Measurements from ENCODE around the gene FUBP1. TPM values are rescaled to one million over a fixed set of nuclear protein-coding genes. Genes with fewer than 3 reads are reported as not detected.
A peak's percentile ranks its signal among the peaks of the same experiment; 100 is the strongest.

Gene FUBP1
- polyA plus RNA-seq, 1 of the 3 experiments (the other 2 are of a cell fraction): 64.1 TPM

GRCh38 chr1:77975907-77976306 is 3.0 kb downstream of the FUBP1 start:
- H3K4me3 ChIP-seq (ENCODE audit: low read depth in 2 of 2, low read length in 1 of 2): peak overlapping the region; percentile 88 to 91; a peak in 3 of 4 replicates
- TF ChIP-seq GABPA (IDR thresholded peaks at IDR 0.05; ENCODE audit: low read depth): no peak
- TF ChIP-seq POLR2AphosphoS5 (IDR thresholded peaks at IDR 0.05; ENCODE audit: low read depth, low read length): no peak
- no peak overlapping the region for H2AFZ ChIP-seq (ENCODE audit: low read depth)
- H3K9ac ChIP-seq: peak overlapping the region; percentile 100; the same call in 1 of the 2 replicates
- POLR2A ChIA-PET: interaction anchor here (0.6 kb wide), 3 partner anchors 307 to 639 kb away, joined by 3 to 5 read pairs (median 3); no protein-coding TSS in a partner anchor
- 40% methylated on average over 2 of the region's 2 CpGs for WGBS (ENCODE audit: low lambda C conversion rate)
- H3K27me3 ChIP-seq (ENCODE audit: insufficient read depth): no peaks in the 10 kb centered on the region
- peaks cover 95% of the 10 kb centered on the region for H3K79me2 ChIP-seq (ENCODE audit: insufficient read depth)
- H3K36me3 ChIP-seq (replicated peaks in 1 of 2; ENCODE audit: control insufficient read depth in 1 of 2, insufficient read depth in 2 of 2, low read length in 1 of 2): peaks cover 13 to 55% of the 10 kb centered on the region in 2 experiments
- peaks cover 9 to 18% of the 10 kb centered on the region in 2 experiments for H3K4me1 ChIP-seq (ENCODE audit: control insufficient read depth in 1 of 2, insufficient read depth in 2 of 2, low read depth in 1 of 2, low read length in 1 of 2)
- no peaks in the 10 kb centered on the region for H3K9me2 ChIP-seq
- peak overlapping the region; percentile 87 for H3K4me2 ChIP-seq
- peaks cover 27% of the 10 kb centered on the region for H3F3A ChIP-seq (replicated peaks; ENCODE audit: insufficient read depth)
- DNase-seq: no peak
- H4K20me1 ChIP-seq (ENCODE audit: insufficient read depth): peaks cover 72% of the 10 kb centered on the region
- CTCF ChIA-PET: interaction anchor here (0.7 to 1.0 kb wide), 4 partner anchors 9 to 1746 kb away, joined by 3 to 4 read pairs (median 4); no protein-coding TSS in a partner anchor
- H3K27ac ChIP-seq (ENCODE audit: low read depth in 2 of 2, low read length in 1 of 2): peak overlapping the region in 1 of 2 experiments; percentile 99; a peak in 2 of 4 replicates
- H3K9me3 ChIP-seq: no peaks in the 10 kb centered on the region

GRCh38 chr1:77975386-77975785 is 3.5 kb downstream of the FUBP1 start:
- TF ChIP-seq FOSL2 (IDR thresholded peaks at IDR 0.05; ENCODE audit: borderline replicate concordance, low read depth) (peak; percentile 2; the same call in 1 of the 2 replicates), REST (IDR thresholded peaks at IDR 0.05; ENCODE audit: low read depth, low read length) (no peak), NFIC (IDR thresholded peaks at IDR 0.05; ENCODE audit: borderline replicate concordance) (no peak)
- Histone ChIP-seq H3K79me2 (ENCODE audit: insufficient read depth) (peaks cover 95% of the 10 kb centered on the region), H3K27me3 (ENCODE audit: insufficient read depth) (no peaks in the 10 kb centered on the region), H3K27ac (ENCODE audit: low read depth in 2 of 2, low read length in 1 of 2) (peak overlapping the region in 1 of 2 experiments; percentile 99; a peak in 2 of 4 replicates), H4K20me1 (ENCODE audit: insufficient read depth) (peaks cover 77% of the 10 kb centered on the region), H3K4me2 (peak overlapping the region; percentile 87), H3K9me3 (no peaks in the 10 kb centered on the region), H3K9me2 (no peaks in the 10 kb centered on the region), H3F3A (replicated peaks; ENCODE audit: insufficient read depth) (peaks cover 27% of the 10 kb centered on the region), H3K4me3 (ENCODE audit: low read depth in 2 of 2, low read length in 1 of 2) (peak overlapping the region; percentile 88 to 91; a peak in 3 of 4 replicates), H3K4me1 (ENCODE audit: control insufficient read depth in 1 of 2, insufficient read depth in 2 of 2, low read depth in 1 of 2, low read length in 1 of 2) (peaks cover 5 to 18% of the 10 kb centered on the region in 2 experiments), H3K9ac (peak overlapping the region; percentile 100; the same call in 1 of the 2 replicates), H3K36me3 (replicated peaks in 1 of 2; ENCODE audit: control insufficient read depth in 1 of 2, insufficient read depth in 2 of 2, low read length in 1 of 2) (peaks cover 15 to 60% of the 10 kb centered on the region in 2 experiments), H2AFZ (ENCODE audit: low read depth) (no peak overlapping the region)
- no peak for DNase-seq
- ChIA-PET CTCF (interaction anchor here (0.7 to 1.0 kb wide), 3 partner anchors 9 to 1746 kb away, joined by 3 to 4 read pairs (median 3); no protein-coding TSS in a partner anchor), POLR2A (no interaction called here)
- 18% methylated on average over 4 of the region's 4 CpGs for WGBS (ENCODE audit: low lambda C conversion rate)

- peaks cover 100% of the 10 kb centered on the region for H3K79me2 ChIP-seq (ENCODE audit: insufficient read depth)
- H3K9me2 ChIP-seq: no peaks in the 10 kb centered on the region
- H3K27ac ChIP-seq (ENCODE audit: low read depth in 2 of 2, low read length in 1 of 2): no peak overlapping the region
- no peaks in the 10 kb centered on the region for H3K27me3 ChIP-seq (ENCODE audit: insufficient read depth)
- H3K9me3 ChIP-seq: no peaks in the 10 kb centered on the region
- ChIA-PET CTCF (no interaction called here), POLR2A (no interaction called here)
- peaks cover 46 to 86% of the 10 kb centered on the region in 2 experiments for H3K36me3 ChIP-seq (replicated peaks in 1 of 2; ENCODE audit: control insufficient read depth in 1 of 2, insufficient read depth in 2 of 2, low read length in 1 of 2)
- 97% methylated on average over 3 of the region's 3 CpGs for WGBS (ENCODE audit: low lambda C conversion rate)
- H2AFZ ChIP-seq (ENCODE audit: low read depth): no peak overlapping the region
- H3K4me1 ChIP-seq (ENCODE audit: control insufficient read depth in 1 of 2, insufficient read depth in 2 of 2, low read depth in 1 of 2, low read length in 1 of 2): peaks cover 5 to 18% of the 10 kb centered on the region in 2 experiments
- no peak overlapping the region for H3K4me2 ChIP-seq
- peaks cover 15% of the 10 kb centered on the region for H3F3A ChIP-seq (replicated peaks; ENCODE audit: insufficient read depth)
- no peak overlapping the region for H3K4me3 ChIP-seq (ENCODE audit: low read depth in 2 of 2, low read length in 1 of 2)
- peaks cover 94% of the 10 kb centered on the region for H4K20me1 ChIP-seq (ENCODE audit: insufficient read depth)
- H3K9ac ChIP-seq: no peak overlapping the region
- no peak for DNase-seq
- TF ChIP-seq POLR2AphosphoS5 (IDR thresholded peaks at IDR 0.05; ENCODE audit: low read depth, low read length): no peak
- TF ChIP-seq USF2 (IDR thresholded peaks at IDR 0.05; ENCODE audit: borderline replicate concordance, low read depth, low read length): no peak
- no peak for TF ChIP-seq RAD21 (IDR thresholded peaks at IDR 0.05; ENCODE audit: low read length)
- TF ChIP-seq FOXM1 (IDR thresholded peaks at IDR 0.05; ENCODE audit: low read depth): no peak
- TF ChIP-seq FOSL2 (IDR thresholded peaks at IDR 0.05; ENCODE audit: borderline replicate concordance, low read depth): no peak
- no peak for TF ChIP-seq RXRA (IDR thresholded peaks at IDR 0.05; ENCODE audit: borderline replicate concordance, low read depth)
- no peak for TF ChIP-seq USF1 (IDR thresholded peaks at IDR 0.05; ENCODE audit: borderline replicate concordance, low read depth)
- no peak for TF ChIP-seq JUND (IDR thresholded peaks at IDR 0.05)
- TF ChIP-seq RFX5 (IDR thresholded peaks at IDR 0.05; ENCODE audit: low read length): no peak
- TF ChIP-seq IRF3 (IDR thresholded peaks at IDR 0.05; ENCODE audit: low read depth, low read length): no peak
Measured at GRCh38 chr1:77972080-77972479, 6.8 kb downstream of the FUBP1 start.
